HL-60/S4 treated with phorbol 12-myristate 13-acetate at 8.2 ng/mL for 4 days and 3 days (cell line): Measurements from ENCODE around the gene ZFAND2B.
"Not testable (repeated sequence)": the region's sequence is repeated elsewhere in the genome, so short reads cannot be mapped to it uniquely, and the experiment has no call there.

Experiments
- in situ Hi-C: fragments of 300-500 bp; cut with MboI; formaldehyde crosslinking; loops from 2 replicates; pipeline ENCODE4 v1.15.0; 2022; ENCODE audit warnings: low sequenced_read_pairs

ZFAND2B gene

GRCh38 chr2:219175928-219176817, 30.4 kb upstream of the ZFAND2B start:
- in situ Hi-C loops: no loop called here

- in situ Hi-C loops: no loop called here
These were observed 29.6 kb upstream of the ZFAND2B start, which contains the start of gene CNPPD1 for GRCh38 chr2:219176818-219177551. Gene CNPPD1 (minus strand): TSS chr2:219176925. CDS start chr2:219176828, 97 bp downstream.

GRCh38 chr2:219177552-219178376, 28.8 kb upstream of the ZFAND2B start, which contains the start of gene RETREG2:
Gene RETREG2 (plus strand): TSS chr2:219178275. CDS start chr2:219178353, 78 bp downstream.
- in situ Hi-C loops: no loop called here

GRCh38 chr2:219178377-219179175, 28.0 kb upstream of the ZFAND2B start:
- in situ Hi-C loops: no loop called here

- in situ Hi-C loops: no loop called here
These were observed 26.7 kb upstream of the ZFAND2B start for GRCh38 chr2:219179601-219180465.

- in situ Hi-C loops: no loop called here
These were observed 25.6 kb upstream of the ZFAND2B start for GRCh38 chr2:219180961-219181360.

GRCh38 chr2:219181531-219181930, 25.1 kb upstream of the ZFAND2B start:
- in situ Hi-C loops: no loop called here

GRCh38 chr2:219182331-219183150, 24.0 kb upstream of the ZFAND2B start:
- in situ Hi-C loops: no loop called here

- in situ Hi-C loops: no loop called here
These were observed 23.3 kb upstream of the ZFAND2B start for GRCh38 chr2:219183151-219183772.

- in situ Hi-C loops: no loop called here
These were observed 22.5 kb upstream of the ZFAND2B start for GRCh38 chr2:219184121-219184520.

GRCh38 chr2:219186754-219187456, 19.7 kb upstream of the ZFAND2B start:
- in situ Hi-C loops: no loop called here

- in situ Hi-C loops: no loop called here
These were observed 9.2 kb upstream of the ZFAND2B start for GRCh38 chr2:219197388-219197787.

GRCh38 chr2:219198974-219199373, 7.6 kb upstream of the ZFAND2B start:
- in situ Hi-C loops: no loop called here

- in situ Hi-C loops: no loop called here
These were observed 6.9 kb upstream of the ZFAND2B start for GRCh38 chr2:219199470-219200211.

- in situ Hi-C loops: not testable (repeated sequence)
These were observed 5.9 kb upstream of the ZFAND2B start for GRCh38 chr2:219200502-219201326.

- in situ Hi-C loops: not testable (repeated sequence)
These were observed 5.3 kb upstream of the ZFAND2B start for GRCh38 chr2:219201331-219201730.
